Activated T-cell treated with anti-CD3 and anti-CD28 coated beads, Interleukin-2, amount 50 U/mL, for 4 hours (primary cell): ENCODE measurements around the gene FBXW12. TPM values are rescaled to one million over a fixed set of nuclear protein-coding genes. Genes with fewer than 3 reads are reported as not detected.

Experiments used
- ATAC-seq, 2 donors: fragments of 200-7000 bp; cut with Tn5 transposase; one replicate each; pipeline ENCODE4 v1.10.0; 2021
- DNase-seq: peaks from one replicate; pipeline ENCODE4 v3.0.0-alpha.2; 2020
- H3K27me3 Mint-ChIP-seq: one replicate; pipeline ENCODE4 v1.8.0; 2021; ENCODE audit warnings: low read depth, mixed read lengths
- H3K36me3 Mint-ChIP-seq: one replicate; pipeline ENCODE4 v1.8.0; 2022; ENCODE audit warnings: mixed read lengths; ENCODE audit not compliant: insufficient read depth
- H3K4me1 Mint-ChIP-seq: one replicate; pipeline ENCODE4 v1.8.0; 2021; ENCODE audit warnings: low read depth, mixed read lengths
- H3K4me3 Mint-ChIP-seq: one replicate; pipeline ENCODE4 v1.8.0; 2021; ENCODE audit warnings: mild to moderate bottlenecking, moderate library complexity, mixed read lengths
- H3K9me3 Mint-ChIP-seq: one replicate; pipeline ENCODE4 v1.8.0; 2021; ENCODE audit warnings: mixed read lengths
- total RNA-seq, 3 donors: library from RNA; stranded (reverse); gene quantifications; one replicate each; pipeline ENCODE4 v1.2.1, GENCODE V29; 2021

The FBXW12 gene
- total RNA-seq, 3 donors from 2014 or later: not detected

DNA sequence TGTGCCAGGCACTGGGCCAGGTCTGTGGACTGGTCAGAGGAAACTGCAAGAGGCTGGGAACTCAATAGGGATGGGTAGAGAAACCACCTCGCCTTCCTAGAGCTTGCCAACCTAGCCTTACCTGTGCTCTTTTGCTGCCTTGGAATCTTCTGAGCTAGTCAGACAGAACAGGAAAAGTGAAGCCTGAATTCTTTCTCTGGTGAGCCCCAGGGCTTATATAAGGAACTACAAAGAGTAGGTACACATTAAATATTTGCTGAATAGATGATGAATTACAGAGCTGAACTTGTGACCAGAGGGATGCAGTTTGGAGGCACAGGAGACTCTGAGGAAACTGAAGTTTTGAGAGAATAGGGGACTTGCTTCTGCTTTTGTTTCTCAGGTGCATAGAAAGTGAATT lies 15.6 kb upstream of the FBXW12 start:
- Mint-ChIP-seq H3K4me3 (no peak overlapping the region), H3K4me1 (no peaks in the 10 kb centered on the region), H3K36me3 (no peaks in the 10 kb centered on the region), H3K9me3 (peaks cover 6% of the 10 kb centered on the region), H3K27me3 (peaks cover 29% of the 10 kb centered on the region)
- ATAC-seq (no peak), DNase-seq (no peak)

GRCh38 chr3:48361928-48362327 lies 10.1 kb upstream of the FBXW12 start:
- no peaks in the 10 kb centered on the region for H3K4me1 Mint-ChIP-seq
- ATAC-seq (no peak), DNase-seq (no peak)
- H3K4me3 Mint-ChIP-seq: no peak overlapping the region
- H3K27me3 Mint-ChIP-seq: peaks cover 14% of the 10 kb centered on the region
- no peaks in the 10 kb centered on the region for H3K36me3 Mint-ChIP-seq
- H3K9me3 Mint-ChIP-seq: peaks cover 12% of the 10 kb centered on the region

- ATAC-seq: no peak
- no peak for DNase-seq
- H3K27me3 Mint-ChIP-seq: no peaks in the 10 kb centered on the region
- H3K4me1 Mint-ChIP-seq: no peaks in the 10 kb centered on the region
- no peaks in the 10 kb centered on the region for H3K36me3 Mint-ChIP-seq
- peaks cover 12% of the 10 kb centered on the region for H3K9me3 Mint-ChIP-seq
- H3K4me3 Mint-ChIP-seq: no peak overlapping the region
Observed at GRCh38 chr3:48364840-48365239, 7.2 kb upstream of the FBXW12 start.

DNA sequence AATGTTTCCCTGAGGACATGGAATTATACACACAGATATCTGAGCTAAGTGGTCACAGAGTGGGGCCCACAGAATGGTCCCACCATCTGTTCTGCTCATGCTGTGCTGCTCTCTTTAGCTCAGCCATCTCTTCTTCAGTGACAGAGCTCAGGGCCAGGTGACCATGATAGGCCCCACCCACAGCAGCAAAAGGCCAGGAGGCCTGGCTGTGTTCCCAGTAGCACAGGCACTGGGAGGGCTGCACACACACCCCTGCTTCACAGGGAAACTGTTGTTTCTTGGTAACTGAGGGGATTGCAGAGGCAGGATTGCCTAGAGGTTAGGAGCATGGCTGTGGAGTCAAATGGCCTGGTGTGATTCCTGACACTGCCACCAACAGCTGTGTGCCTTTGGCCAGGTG lies 4.8 kb upstream of the FBXW12 start:
- no peak for DNase-seq
- no peak for ATAC-seq
- no peak overlapping the region for H3K4me3 Mint-ChIP-seq
- H3K36me3 Mint-ChIP-seq: no peaks in the 10 kb centered on the region
- no peaks in the 10 kb centered on the region for H3K27me3 Mint-ChIP-seq
- peaks cover 1% of the 10 kb centered on the region for H3K9me3 Mint-ChIP-seq
- H3K4me1 Mint-ChIP-seq: no peaks in the 10 kb centered on the region

GRCh38 chr3:48369693-48370332 lies 2.2 kb upstream of the FBXW12 start:
- Mint-ChIP-seq H3K27me3 (no peaks in the 10 kb centered on the region), H3K36me3 (no peaks in the 10 kb centered on the region), H3K4me3 (no peak overlapping the region), H3K4me1 (no peaks in the 10 kb centered on the region), H3K9me3 (no peaks in the 10 kb centered on the region)
- ATAC-seq: no peak
- no peak for DNase-seq

DNA sequence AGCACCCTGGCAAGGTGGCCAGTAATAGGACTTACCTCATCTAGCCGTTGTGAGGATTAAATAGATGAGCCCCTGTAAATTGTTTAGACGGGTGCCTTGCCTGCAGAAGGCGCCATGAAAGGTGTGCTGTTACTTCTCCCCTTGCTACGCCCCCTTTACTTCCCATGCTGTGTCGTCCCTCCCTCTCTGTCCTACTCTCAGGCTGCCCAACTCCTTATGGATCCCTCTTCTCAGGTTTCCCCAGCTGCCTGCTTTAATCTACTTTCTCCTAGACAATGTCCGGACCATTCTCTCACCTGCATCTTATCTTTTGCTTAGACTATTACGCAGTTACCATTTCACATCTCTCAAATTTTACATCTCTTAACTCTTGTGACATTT lies 1.7 kb upstream of the FBXW12 start:
- Mint-ChIP-seq H3K4me3 (no peak overlapping the region), H3K36me3 (no peaks in the 10 kb centered on the region), H3K4me1 (no peaks in the 10 kb centered on the region), H3K27me3 (no peaks in the 10 kb centered on the region), H3K9me3 (no peaks in the 10 kb centered on the region)
- no peak for ATAC-seq
- no peak for DNase-seq

DNA sequence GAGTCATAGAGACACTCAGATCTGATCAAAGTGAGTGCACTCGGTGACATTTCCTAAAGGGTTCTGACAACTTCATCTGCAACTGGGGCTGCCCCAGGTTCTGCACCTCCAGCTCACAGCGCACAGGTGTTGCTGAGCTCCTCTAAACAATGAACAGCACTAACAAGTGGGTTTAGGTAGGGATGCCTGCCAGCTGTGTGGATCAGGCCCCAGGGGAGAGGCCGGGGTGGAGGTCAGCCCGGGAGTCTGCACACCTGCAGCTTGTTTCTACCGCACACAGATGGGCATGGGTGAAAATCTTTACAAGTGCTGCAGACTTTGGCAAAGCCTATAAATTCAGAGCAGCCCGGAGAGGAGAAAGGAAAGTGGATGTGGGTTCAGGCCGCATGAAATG lies 355 bp downstream of the FBXW12 start:
- Mint-ChIP-seq H3K27me3 (no peaks in the 10 kb centered on the region), H3K36me3 (no peaks in the 10 kb centered on the region), H3K9me3 (no peaks in the 10 kb centered on the region), H3K4me3 (no peak overlapping the region), H3K4me1 (no peaks in the 10 kb centered on the region)
- DNase-seq (no peak), ATAC-seq (no peak)

DNA sequence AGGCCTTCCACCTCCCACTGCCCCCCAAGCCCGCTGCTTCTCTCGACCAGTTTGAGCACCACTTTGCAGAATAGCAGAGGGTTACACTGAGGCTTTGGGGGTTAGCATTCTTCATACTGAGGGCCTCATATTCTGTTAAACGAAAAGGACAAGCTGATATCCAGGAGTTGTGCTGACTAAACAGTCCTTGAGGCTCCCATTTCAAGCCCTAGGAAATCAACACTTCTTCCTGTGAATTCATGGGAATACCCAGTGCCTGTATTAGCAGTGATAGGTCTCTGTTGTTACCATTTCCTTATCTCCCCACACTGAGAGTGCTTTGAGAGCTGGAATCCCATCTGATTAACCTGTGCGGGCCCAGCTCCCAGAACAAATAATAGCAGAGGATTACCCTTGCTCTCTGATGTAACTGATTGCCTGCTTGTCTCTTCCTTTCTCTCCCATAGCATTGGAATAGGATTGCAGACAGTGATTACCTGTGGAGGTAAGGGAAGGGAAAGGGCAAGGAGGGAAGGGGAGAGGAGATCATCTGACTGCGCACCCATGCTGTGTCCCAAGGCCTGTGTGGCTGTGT lies 930 bp downstream of the FBXW12 start:
- Mint-ChIP-seq H3K4me3 (no peak overlapping the region), H3K36me3 (no peaks in the 10 kb centered on the region), H3K4me1 (no peaks in the 10 kb centered on the region), H3K9me3 (no peaks in the 10 kb centered on the region), H3K27me3 (no peaks in the 10 kb centered on the region)
- ATAC-seq (no peak), DNase-seq (no peak)

GRCh38 chr3:48387634-48388033 lies 15.6 kb downstream of the FBXW12 start:
- no peaks in the 10 kb centered on the region for H3K4me1 Mint-ChIP-seq
- no peaks in the 10 kb centered on the region for H3K36me3 Mint-ChIP-seq
- DNase-seq (no peak), ATAC-seq (no peak)
- peaks cover 12% of the 10 kb centered on the region for H3K27me3 Mint-ChIP-seq
- H3K4me3 Mint-ChIP-seq: no peak overlapping the region
- no peaks in the 10 kb centered on the region for H3K9me3 Mint-ChIP-seq

DNA sequence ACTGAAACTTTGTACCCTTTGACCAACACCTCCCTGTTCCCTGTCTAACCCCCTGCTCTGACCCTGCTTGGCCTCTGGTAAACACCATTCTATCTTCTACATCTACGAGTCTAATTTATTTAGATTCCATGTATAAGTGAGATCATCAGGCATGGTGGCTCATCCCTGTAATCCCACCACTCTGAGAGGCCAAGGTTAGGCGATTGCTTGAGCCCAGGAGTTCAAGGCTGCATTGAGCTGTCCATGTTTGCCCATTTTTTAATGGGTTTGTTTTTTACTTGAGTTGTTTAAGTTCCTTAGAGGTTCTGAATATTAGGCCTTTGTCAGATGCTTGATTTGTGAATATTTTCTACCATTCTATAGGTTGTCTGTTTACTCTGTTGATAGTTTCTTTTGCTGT lies 16.9 kb downstream of the FBXW12 start:
- Mint-ChIP-seq H3K4me3 (no peak overlapping the region), H3K27me3 (peaks cover 12% of the 10 kb centered on the region), H3K36me3 (no peaks in the 10 kb centered on the region), H3K9me3 (no peaks in the 10 kb centered on the region), H3K4me1 (no peaks in the 10 kb centered on the region)
- ATAC-seq (no peak), DNase-seq (no peak)

DNA sequence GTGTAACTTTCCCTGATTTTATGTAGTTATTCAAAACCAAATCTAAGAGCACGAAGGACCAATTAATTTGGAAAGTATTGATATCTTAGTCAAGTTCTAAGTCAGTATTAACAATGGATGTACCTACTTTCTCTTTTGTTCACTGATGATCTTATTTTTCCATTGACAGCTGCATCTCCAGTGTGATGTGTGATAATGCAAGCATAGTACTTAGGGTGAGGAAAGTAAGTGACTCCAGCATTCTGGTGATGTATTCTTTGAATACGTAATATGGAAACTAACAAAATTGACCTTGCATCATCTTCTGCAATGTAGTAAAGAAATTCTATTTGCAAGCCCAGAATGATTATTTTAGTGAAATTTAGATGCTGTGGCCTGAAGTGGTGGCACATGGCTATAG lies 22.4 kb downstream of the FBXW12 start:
- H3K4me3 Mint-ChIP-seq: no peak overlapping the region
- H3K4me1 Mint-ChIP-seq: no peaks in the 10 kb centered on the region
- no peak for DNase-seq
- no peak for ATAC-seq
- H3K9me3 Mint-ChIP-seq: no peaks in the 10 kb centered on the region
- no peaks in the 10 kb centered on the region for H3K36me3 Mint-ChIP-seq
- peaks cover 13% of the 10 kb centered on the region for H3K27me3 Mint-ChIP-seq

DNA sequence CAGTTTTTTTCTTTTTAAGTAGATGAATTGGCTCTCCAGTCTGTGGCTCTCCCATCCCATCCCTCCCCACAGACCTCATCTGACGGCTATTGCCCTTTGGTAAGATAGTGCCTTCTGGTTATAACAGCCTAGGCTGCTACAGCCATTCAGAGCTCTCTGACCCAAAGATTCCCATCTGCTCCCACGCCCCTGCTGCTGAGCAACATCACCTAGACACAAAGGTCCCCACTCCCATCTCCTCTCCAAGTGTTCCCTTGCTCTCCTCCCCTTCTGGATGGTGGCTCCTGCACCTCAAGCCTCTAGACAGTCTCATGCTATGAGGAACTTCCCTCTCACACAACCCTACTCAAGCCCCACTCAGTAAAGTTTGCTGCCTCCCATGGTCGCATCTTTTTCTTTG lies 23.7 kb downstream of the FBXW12 start:
- DNase-seq: no peak
- no peaks in the 10 kb centered on the region for H3K36me3 Mint-ChIP-seq
- no peak for ATAC-seq
- H3K4me1 Mint-ChIP-seq: no peaks in the 10 kb centered on the region
- H3K4me3 Mint-ChIP-seq: no peak overlapping the region
- peaks cover 13% of the 10 kb centered on the region for H3K27me3 Mint-ChIP-seq
- H3K9me3 Mint-ChIP-seq: no peaks in the 10 kb centered on the region

- H3K36me3 Mint-ChIP-seq: no peaks in the 10 kb centered on the region
- H3K4me1 Mint-ChIP-seq: no peaks in the 10 kb centered on the region
- no peak for DNase-seq
- no peak overlapping the region for H3K4me3 Mint-ChIP-seq
- H3K27me3 Mint-ChIP-seq: peaks cover 12% of the 10 kb centered on the region
- no peaks in the 10 kb centered on the region for H3K9me3 Mint-ChIP-seq
- ATAC-seq: no peak
Observed at GRCh38 chr3:48397767-48398681, 26.0 kb downstream of the FBXW12 start.

DNA sequence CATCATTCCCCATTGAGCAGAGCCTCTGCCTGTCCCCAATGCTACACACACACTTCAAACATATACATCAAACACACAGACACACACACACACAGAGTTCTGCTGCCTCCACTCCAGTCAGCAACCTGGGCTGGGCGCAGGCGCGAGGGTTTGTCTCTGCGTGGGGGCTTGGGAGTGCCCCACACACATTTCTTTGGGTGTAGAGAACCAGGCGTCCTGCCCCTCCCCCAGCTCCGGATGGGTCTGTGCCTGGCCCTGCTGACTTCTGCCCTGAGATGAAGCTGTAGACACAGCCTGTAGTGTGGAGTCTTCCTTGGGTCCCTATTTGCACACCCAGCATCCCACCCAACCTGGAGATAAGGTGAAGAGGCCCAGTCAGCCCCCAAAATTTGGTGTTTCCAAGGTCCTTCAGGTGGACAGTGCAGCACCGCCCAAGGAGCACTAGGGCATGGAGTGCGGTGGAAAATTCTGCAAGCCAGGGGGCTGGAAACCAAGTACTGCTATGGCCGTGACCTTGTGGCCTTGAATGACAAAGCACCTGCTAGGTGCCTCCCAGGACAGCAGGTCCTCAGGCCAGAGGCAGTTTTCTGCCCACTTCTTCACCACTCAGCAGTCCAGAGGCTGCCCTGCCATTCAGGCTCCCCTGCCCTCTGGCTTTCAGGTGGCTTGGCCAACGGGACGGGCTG lies 26.8 kb downstream of the FBXW12 start:
- no peaks in the 10 kb centered on the region for H3K36me3 Mint-ChIP-seq
- no peaks in the 10 kb centered on the region for H3K9me3 Mint-ChIP-seq
- no peaks in the 10 kb centered on the region for H3K4me1 Mint-ChIP-seq
- DNase-seq (no peak), ATAC-seq (no peak)
- no peak overlapping the region for H3K4me3 Mint-ChIP-seq
- peaks cover 8% of the 10 kb centered on the region for H3K27me3 Mint-ChIP-seq
